ENCODE data around the gene CARD14. TPM values are rescaled to one million over a fixed set of nuclear protein-coding genes. Genes with fewer than 3 reads are reported as not detected.

CARD14 gene
- total and polyA plus RNA-seq, 2 experiments from 2014 or later = 0.08 to 0.52 TPM

DNA sequence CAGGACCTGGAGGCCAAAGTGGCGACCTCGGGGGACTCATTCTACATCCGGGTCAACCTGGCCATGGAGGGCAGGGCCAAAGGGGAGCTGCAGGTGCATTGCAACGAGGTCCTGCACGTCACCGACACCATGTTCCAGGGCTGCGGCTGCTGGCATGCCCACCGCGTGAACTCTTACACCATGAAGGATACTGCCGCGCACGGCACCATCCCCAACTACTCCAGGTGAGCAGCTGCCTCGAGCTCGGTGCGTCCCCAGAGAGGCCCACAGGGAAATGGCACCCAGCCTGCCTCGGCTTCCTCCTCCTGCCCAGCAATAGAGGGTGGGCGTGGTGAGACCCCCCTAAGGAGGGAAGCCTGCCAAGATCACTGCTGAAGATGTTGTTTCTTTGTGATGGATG is 32.4 kb downstream of the CARD14 start (continued):
- TF ChIP-seq, protein P1, sequence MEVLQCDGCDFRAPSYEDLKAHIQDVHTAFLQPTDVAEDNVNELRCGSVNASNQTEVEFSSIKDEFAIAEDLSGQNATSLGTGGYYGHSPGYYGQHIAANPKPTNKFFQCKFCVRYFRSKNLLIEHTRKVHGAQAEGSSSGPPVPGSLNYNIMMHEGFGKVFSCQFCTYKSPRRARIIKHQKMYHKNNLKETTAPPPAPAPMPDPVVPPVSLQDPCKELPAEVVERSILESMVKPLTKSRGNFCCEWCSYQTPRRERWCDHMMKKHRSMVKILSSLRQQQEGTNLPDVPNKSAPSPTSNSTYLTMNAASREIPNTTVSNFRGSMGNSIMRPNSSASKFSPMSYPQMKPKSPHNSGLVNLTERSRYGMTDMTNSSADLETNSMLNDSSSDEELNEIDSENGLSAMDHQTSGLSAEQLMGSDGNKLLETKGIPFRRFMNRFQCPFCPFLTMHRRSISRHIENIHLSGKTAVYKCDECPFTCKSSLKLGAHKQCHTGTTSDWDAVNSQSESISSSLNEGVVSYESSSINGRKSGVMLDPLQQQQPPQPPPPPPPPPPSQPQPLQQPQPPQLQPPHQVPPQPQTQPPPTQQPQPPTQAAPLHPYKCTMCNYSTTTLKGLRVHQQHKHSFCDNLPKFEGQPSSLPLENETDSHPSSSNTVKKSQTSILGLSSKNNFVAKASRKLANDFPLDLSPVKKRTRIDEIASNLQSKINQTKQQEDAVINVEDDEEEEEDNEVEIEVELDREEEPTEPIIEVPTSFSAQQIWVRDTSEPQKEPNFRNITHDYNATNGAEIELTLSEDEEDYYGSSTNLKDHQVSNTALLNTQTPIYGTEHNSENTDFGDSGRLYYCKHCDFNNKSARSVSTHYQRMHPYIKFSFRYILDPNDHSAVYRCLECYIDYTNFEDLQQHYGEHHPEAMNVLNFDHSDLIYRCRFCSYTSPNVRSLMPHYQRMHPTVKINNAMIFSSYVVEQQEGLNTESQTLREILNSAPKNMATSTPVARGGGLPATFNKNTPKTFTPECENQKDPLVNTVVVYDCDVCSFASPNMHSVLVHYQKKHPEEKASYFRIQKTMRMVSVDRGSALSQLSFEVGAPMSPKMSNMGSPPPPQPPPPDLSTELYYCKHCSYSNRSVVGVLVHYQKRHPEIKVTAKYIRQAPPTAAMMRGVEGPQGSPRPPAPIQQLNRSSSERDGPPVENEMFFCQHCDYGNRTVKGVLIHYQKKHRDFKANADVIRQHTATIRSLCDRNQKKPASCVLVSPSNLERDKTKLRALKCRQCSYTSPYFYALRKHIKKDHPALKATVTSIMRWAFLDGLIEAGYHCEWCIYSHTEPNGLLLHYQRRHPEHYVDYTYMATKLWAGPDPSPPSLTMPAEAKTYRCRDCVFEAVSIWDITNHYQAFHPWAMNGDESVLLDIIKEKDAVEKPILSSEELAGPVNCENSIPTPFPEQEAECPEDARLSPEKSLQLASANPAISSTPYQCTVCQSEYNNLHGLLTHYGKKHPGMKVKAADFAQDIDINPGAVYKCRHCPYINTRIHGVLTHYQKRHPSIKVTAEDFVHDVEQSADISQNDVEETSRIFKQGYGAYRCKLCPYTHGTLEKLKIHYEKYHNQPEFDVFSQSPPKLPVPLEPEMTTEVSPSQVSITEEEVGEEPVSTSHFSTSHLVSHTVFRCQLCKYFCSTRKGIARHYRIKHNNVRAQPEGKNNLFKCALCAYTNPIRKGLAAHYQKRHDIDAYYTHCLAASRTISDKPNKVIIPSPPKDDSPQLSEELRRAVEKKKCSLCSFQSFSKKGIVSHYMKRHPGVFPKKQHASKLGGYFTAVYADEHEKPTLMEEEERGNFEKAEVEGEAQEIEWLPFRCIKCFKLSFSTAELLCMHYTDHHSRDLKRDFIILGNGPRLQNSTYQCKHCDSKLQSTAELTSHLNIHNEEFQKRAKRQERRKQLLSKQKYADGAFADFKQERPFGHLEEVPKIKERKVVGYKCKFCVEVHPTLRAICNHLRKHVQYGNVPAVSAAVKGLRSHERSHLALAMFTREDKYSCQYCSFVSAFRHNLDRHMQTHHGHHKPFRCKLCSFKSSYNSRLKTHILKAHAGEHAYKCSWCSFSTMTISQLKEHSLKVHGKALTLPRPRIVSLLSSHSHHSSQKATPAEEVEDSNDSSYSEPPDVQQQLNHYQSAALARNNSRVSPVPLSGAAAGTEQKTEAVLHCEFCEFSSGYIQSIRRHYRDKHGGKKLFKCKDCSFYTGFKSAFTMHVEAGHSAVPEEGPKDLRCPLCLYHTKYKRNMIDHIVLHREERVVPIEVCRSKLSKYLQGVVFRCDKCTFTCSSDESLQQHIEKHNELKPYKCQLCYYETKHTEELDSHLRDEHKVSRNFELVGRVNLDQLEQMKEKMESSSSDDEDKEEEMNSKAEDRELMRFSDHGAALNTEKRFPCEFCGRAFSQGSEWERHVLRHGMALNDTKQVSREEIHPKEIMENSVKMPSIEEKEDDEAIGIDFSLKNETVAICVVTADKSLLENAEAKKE (CRISPR knock-in tag; IDR thresholded peaks at IDR 0.05) = no peak
- TF ChIP-seq EZH2 (IDR thresholded peaks at IDR 0.05; ENCODE audit: low read depth, unreplicated experiment) (no peak), REST (IDR thresholded peaks at IDR 0.05; ENCODE audit: unreplicated experiment) (no peak)

DNA sequence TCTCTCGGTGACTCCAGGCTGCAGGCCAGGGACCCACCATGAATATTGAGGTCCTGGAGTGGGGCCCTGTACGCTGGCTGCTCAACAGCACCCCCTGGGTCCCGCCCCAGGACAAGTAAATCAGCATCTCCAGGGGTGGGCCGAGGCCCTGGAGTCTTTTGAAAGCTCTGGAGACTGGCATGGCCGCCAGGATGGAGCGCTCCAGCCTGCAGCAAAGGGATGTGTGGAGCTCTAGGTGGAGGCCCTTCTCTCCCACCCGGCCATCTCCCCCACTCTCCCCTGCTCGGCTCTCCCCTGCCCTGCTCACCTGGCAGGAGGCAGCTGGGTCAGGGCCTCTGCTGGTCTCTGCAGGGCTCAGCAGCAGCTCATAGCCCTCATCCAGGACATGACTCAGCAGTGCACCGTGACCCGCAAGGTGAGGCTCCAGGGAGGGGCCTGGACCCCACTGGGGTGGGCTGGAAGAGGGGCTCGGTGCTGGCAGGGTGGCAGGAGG is 33.7 kb downstream of the CARD14 start:
- peak; percentile 31 for ATAC-seq
- no peak overlapping the region for H3K27ac ChIP-seq (ENCODE audit: low read depth)
- H3K36me3 ChIP-seq (ENCODE audit: insufficient read depth) = no peaks in the 10 kb centered on the region
- H3K27me3 ChIP-seq (ENCODE audit: insufficient read depth) = no peaks in the 10 kb centered on the region
- no peaks in the 10 kb centered on the region for H3K4me1 ChIP-seq (ENCODE audit: insufficient read depth)
- Mint-ChIP-seq H3K4me1 (peaks cover 6% of the 10 kb centered on the region; the same call in 2 of the 3 replicates), H3K4me3 (no peak overlapping the region), H3K27me3 (ENCODE audit: insufficient read depth, low read depth, poor library complexity) (peaks cover 7% of the 10 kb centered on the region), H3K27ac (no peak overlapping the region), H3K9me3 (peaks cover 9% of the 10 kb centered on the region; the same call in 2 of the 3 replicates), H3K36me3 (ENCODE audit: low read depth) (peaks cover 11% of the 10 kb centered on the region; the same call in 1 of the 3 replicates)
- no peaks in the 10 kb centered on the region for H3K79me2 ChIP-seq (replicated peaks; ENCODE audit: insufficient read depth)
- H3K4me3 ChIP-seq = no peak overlapping the region
- no peaks in the 10 kb centered on the region for H4K20me1 ChIP-seq (replicated peaks; ENCODE audit: insufficient read depth)
- no peak for DNase-seq (ENCODE audit: low spot score)
- no peak overlapping the region for H3K4me2 ChIP-seq
- no peak overlapping the region for H2AFZ ChIP-seq
- H3F3A ChIP-seq (replicated peaks; ENCODE audit: low read depth) = no peaks in the 10 kb centered on the region
- no peaks in the 10 kb centered on the region for H3K9me2 ChIP-seq (ENCODE audit: insufficient read depth)
- peak in 1 of 2 experiments; percentile 38; a peak in 2 of 4 replicates for TF ChIP-seq CTCF (conservative IDR thresholded peaks at IDR 0.05; ENCODE audit: low read depth in 2 of 2)
- TF ChIP-seq POLR2AphosphoS5 (IDR thresholded peaks at IDR 0.05; ENCODE audit: low read depth) = no peak
